HEK293 (cell line): Measurements from ENCODE around the gene G6PD.

Experiments
- CTCF ChIA-PET: fragments of 350-600 bp; formaldehyde crosslinking; extraction: SDS; loops from one replicate; lab custom pipeline; 2021; ENCODE audit warnings: antibody characterized with exemption; lab: Yijun Ruan, JAX
- POLR2A ChIA-PET: fragments of 300-600 bp; formaldehyde crosslinking; extraction: SDS; loops from one replicate; lab custom pipeline; 2020; ENCODE audit warnings: antibody characterized with exemption, inconsistent platforms; lab: Yijun Ruan, JAX
- H3K27ac ChIP-seq: fragments of 200-500 bp; sonication (Bioruptor generic); 2 replicates; pipeline ENCODE4 v1.5.1; 2014; ENCODE audit warnings: low read depth, low read length, control low read depth, inconsistent platforms; ENCODE audit errors: extremely low read depth
- H3K36me3 ChIP-seq, 2 experiments: fragments of 200-500 bp in 1 of 2; sonication (Bioruptor generic) in 1 of 2; 1 replicate in 1 of 2; 2 replicates in 1 of 2; pipeline ENCODE4 v1.5.1; 2014 to 2017; ENCODE audit warnings: inconsistent platforms in 2 of 2, low read length in 2 of 2; ENCODE audit not compliant: control insufficient read depth in 2 of 2, insufficient read depth in 1 of 2
- H3K4me1 ChIP-seq: fragments of 200-500 bp; sonication (Bioruptor generic); 2 replicates; pipeline ENCODE4 v1.5.1; 2014; ENCODE audit warnings: mild to moderate bottlenecking, low read length, inconsistent platforms; ENCODE audit not compliant: control insufficient read depth, insufficient read depth
- H3K4me3 ChIP-seq: 2 replicates; pipeline ENCODE4 v1.5.1; 2011; ENCODE audit warnings: low read depth, mild to moderate bottlenecking, control low read depth, low read length, moderate library complexity
- H3K9me3 ChIP-seq: fragments of 200-500 bp; sonication (Bioruptor generic); 2 replicates; pipeline ENCODE4 v1.5.1; 2014; ENCODE audit warnings: low read depth, low read length, inconsistent platforms; ENCODE audit not compliant: control insufficient read depth, insufficient read depth
- PRDM1 ChIP-seq: fragments of 450-650 bp; formaldehyde crosslinking; IDR thresholded peaks from 2 replicates; pipeline ENCODE4; 2016; ENCODE audit warnings: missing biosample characterization, missing genetic modification characterization
- ZBTB21 ChIP-seq: fragments of 450-650 bp; formaldehyde crosslinking; IDR thresholded peaks from 2 replicates; pipeline ENCODE4 v1.5.1; 2017; ENCODE audit warnings: missing biosample characterization, missing genetic modification characterization
- ZNF112 ChIP-seq: fragments of 450-650 bp; formaldehyde crosslinking; IDR thresholded peaks from 2 replicates; pipeline ENCODE4 v1.5.0; 2017; ENCODE audit warnings: missing biosample characterization, missing genetic modification characterization
- ZNF169 ChIP-seq: fragments of 450-650 bp; formaldehyde crosslinking; IDR thresholded peaks from 2 replicates; pipeline ENCODE4 v1.5.1; 2016; ENCODE audit warnings: missing biosample characterization, missing genetic modification characterization
- ZNF341 ChIP-seq: fragments of 450-650 bp; formaldehyde crosslinking; IDR thresholded peaks from 2 replicates; pipeline ENCODE4; 2016; ENCODE audit warnings: low read depth, missing biosample characterization, missing genetic modification characterization
- ZNF473 ChIP-seq: fragments of 450-650 bp; formaldehyde crosslinking; IDR thresholded peaks from 2 replicates; pipeline ENCODE4 v1.5.1; 2017; ENCODE audit warnings: missing biosample characterization, missing genetic modification characterization
- ZNF626 ChIP-seq: fragments of 450-650 bp; sonication (Bioruptor Pico); formaldehyde crosslinking; IDR thresholded peaks from 2 replicates; pipeline ENCODE4 v1.5.1; 2018; ENCODE audit warnings: missing biosample characterization, missing genetic modification characterization, inconsistent platforms
- TF ChIP-seq, protein P1 (sequence below): fragments of 450-650 bp; formaldehyde crosslinking; IDR thresholded peaks from 2 replicates; pipeline ENCODE4 v1.5.1; 2016; ENCODE audit warnings: missing biosample characterization, missing genetic modification characterization
- TF ChIP-seq, protein P2 (sequence below): fragments of 450-650 bp; formaldehyde crosslinking; IDR thresholded peaks from 2 replicates; pipeline ENCODE4 v1.5.1; 2016; ENCODE audit warnings: missing biosample characterization, missing genetic modification characterization
- TF ChIP-seq, protein P3 (sequence below): fragments of 450-650 bp; formaldehyde crosslinking; conservative IDR thresholded peaks from 2 replicates; pipeline ENCODE4 v1.5.1; 2016; ENCODE audit warnings: low read depth, missing biosample characterization, missing genetic modification characterization
- TF ChIP-seq, protein P4 (sequence below): fragments of 450-650 bp; formaldehyde crosslinking; IDR thresholded peaks from 2 replicates; pipeline ENCODE4 v1.5.1; 2016; ENCODE audit warnings: missing biosample characterization, missing genetic modification characterization

G6PD gene

DNA sequence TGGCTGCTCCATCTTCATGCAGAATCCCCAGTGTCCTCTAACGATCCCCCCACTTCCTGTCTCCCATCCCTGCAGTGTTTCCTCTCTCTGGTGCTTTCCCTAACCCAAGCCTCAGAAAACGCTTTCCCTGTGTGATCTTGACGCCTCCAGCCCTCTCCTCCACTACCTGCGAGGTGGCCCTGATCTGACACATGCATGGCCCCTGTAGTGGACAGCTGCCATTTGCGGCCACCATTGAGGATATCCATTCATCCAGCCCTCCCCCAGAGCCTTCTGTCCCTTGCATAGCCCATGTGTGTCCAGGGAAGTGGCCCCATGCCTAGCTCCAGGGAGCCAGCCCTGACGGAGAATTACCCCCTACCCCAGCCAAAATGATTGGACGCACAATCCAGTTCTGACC, 63.3 kb downstream of the G6PD start (continued):
- TF ChIP-seq, protein P1, sequence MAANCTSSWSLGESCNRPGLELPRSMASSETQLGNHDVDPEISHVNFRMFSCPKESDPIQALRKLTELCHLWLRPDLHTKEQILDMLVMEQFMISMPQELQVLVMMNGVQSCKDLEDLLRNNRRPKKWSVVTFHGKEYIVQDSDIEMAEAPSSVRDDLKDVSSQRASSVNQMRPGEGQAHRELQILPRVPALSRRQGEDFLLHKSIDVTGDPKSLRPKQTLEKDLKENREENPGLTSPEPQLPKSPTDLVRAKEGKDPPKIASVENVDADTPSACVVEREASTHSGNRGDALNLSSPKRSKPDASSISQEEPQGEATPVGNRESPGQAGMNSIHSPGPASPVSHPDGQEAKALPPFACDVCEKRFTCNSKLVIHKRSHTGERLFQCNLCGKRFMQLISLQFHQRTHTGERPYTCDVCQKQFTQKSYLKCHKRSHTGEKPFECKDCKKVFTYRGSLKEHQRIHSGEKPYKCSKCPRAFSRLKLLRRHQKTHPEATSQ (tag by site-specific recombination): no peak
- TF ChIP-seq, protein P2, sequence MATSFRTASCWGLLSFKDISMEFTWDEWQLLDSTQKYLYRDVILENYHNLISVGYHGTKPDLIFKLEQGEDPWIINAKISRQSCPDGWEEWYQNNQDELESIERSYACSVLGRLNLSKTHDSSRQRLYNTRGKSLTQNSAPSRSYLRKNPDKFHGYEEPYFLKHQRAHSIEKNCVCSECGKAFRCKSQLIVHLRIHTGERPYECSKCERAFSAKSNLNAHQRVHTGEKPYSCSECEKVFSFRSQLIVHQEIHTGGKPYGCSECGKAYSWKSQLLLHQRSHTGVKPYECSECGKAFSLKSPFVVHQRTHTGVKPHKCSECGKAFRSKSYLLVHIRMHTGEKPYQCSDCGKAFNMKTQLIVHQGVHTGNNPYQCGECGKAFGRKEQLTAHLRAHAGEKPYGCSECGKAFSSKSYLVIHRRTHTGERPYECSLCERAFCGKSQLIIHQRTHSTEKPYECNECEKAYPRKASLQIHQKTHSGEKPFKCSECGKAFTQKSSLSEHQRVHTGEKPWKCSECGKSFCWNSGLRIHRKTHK (tag by site-specific recombination): no peak
- no peak for TF ChIP-seq ZNF626 (tag by site-specific recombination)
- 0 out of 2 replicates have a peak, but pooled peaks have one; percentile 39 for TF ChIP-seq PRDM1
- no peak for TF ChIP-seq ZNF473 (tag by site-specific recombination)
- TF ChIP-seq ZNF169: no peak
- TF ChIP-seq ZBTB21 (tag by site-specific recombination): no peak
- TF ChIP-seq, protein P3, sequence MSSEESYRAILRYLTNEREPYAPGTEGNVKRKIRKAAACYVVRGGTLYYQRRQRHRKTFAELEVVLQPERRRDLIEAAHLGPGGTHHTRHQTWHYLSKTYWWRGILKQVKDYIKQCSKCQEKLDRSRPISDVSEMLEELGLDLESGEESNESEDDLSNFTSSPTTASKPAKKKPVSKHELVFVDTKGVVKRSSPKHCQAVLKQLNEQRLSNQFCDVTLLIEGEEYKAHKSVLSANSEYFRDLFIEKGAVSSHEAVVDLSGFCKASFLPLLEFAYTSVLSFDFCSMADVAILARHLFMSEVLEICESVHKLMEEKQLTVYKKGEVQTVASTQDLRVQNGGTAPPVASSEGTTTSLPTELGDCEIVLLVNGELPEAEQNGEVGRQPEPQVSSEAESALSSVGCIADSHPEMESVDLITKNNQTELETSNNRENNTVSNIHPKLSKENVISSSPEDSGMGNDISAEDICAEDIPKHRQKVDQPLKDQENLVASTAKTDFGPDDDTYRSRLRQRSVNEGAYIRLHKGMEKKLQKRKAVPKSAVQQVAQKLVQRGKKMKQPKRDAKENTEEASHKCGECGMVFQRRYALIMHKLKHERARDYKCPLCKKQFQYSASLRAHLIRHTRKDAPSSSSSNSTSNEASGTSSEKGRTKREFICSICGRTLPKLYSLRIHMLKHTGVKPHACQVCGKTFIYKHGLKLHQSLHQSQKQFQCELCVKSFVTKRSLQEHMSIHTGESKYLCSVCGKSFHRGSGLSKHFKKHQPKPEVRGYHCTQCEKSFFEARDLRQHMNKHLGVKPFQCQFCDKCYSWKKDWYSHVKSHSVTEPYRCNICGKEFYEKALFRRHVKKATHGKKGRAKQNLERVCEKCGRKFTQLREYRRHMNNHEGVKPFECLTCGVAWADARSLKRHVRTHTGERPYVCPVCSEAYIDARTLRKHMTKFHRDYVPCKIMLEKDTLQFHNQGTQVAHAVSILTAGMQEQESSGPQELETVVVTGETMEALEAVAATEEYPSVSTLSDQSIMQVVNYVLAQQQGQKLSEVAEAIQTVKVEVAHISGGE (tag by site-specific recombination): no peak

DNA sequence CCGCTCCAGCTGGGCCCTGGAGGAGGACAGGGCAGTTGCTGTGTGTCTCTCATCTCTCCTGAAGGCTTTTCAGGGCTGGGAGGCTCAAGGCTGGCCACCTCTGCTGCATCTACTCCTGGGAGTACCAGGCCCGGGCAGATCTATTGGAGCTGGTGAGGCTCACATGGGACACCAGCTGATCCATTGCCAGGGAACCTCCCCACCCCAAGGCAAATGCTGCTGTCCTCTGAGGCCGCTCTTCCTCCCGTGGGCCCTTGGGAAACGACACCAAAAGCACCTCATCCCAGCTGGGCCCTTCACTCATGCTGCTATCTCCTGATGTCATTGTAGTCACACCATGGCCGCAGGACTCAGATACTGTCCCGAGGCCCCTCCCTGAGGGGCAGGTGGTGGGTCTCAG, 63.9 kb downstream of the G6PD start:
- ChIA-PET CTCF (interaction anchor here (0.6 to 1.6 kb wide), 3 partner anchors 44 to 1117 kb away, joined by 3 to 8 read pairs (median 4); no protein-coding TSS in a partner anchor), POLR2A (interaction anchor here (2.1 kb wide), 1 partner anchor 8 kb away, joined by 8 read pairs; the partner anchor contains the start of gene SLC10A3)
- no peak overlapping the region for H3K27ac ChIP-seq

More for the DNA sequence above, 63.9 kb downstream of the G6PD start:
- TF ChIP-seq ZNF112 (no peak), ZNF341 (tag by site-specific recombination) (peak; percentile 81)
- TF ChIP-seq, protein P4, sequence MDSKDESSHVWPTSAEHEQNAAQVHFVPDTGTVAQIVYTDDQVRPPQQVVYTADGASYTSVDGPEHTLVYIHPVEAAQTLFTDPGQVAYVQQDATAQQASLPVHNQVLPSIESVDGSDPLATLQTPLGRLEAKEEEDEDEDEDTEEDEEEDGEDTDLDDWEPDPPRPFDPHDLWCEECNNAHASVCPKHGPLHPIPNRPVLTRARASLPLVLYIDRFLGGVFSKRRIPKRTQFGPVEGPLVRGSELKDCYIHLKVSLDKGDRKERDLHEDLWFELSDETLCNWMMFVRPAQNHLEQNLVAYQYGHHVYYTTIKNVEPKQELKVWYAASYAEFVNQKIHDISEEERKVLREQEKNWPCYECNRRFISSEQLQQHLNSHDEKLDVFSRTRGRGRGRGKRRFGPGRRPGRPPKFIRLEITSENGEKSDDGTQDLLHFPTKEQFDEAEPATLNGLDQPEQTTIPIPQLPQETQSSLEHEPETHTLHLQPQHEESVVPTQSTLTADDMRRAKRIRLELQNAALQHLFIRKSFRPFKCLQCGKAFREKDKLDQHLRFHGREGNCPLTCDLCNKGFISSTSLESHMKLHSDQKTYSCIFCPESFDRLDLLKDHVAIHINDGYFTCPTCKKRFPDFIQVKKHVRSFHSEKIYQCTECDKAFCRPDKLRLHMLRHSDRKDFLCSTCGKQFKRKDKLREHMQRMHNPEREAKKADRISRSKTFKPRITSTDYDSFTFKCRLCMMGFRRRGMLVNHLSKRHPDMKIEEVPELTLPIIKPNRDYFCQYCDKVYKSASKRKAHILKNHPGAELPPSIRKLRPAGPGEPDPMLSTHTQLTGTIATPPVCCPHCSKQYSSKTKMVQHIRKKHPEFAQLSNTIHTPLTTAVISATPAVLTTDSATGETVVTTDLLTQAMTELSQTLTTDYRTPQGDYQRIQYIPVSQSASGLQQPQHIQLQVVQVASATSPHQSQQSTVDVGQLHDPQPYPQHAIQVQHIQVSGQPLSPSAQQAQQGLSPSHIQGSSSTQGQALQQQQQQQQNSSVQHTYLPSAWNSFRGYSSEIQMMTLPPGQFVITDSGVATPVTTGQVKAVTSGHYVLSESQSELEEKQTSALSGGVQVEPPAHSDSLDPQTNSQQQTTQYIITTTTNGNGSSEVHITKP (tag by site-specific recombination): peak; percentile 67; the same call in 1 of the 2 replicates
- TF ChIP-seq, all 188 proteins: peak for 2
- H3K36me3 ChIP-seq: peaks cover 0 to 27% of the 10 kb centered on the region in 2 experiments; a peak in 1 of 3 replicates
- no peaks in the 10 kb centered on the region for H3K9me3 ChIP-seq
- H3K4me3 ChIP-seq: no peak overlapping the region
- no peaks in the 10 kb centered on the region; the same call in 1 of the 2 replicates for H3K4me1 ChIP-seq
